Measurements from ENCODE around the gene GPAT2.
"Not testable (repeated sequence)": the region's sequence is repeated elsewhere in the genome, so short reads cannot be mapped to it uniquely, and the experiment has no call there.

GPAT2 gene, protein sequence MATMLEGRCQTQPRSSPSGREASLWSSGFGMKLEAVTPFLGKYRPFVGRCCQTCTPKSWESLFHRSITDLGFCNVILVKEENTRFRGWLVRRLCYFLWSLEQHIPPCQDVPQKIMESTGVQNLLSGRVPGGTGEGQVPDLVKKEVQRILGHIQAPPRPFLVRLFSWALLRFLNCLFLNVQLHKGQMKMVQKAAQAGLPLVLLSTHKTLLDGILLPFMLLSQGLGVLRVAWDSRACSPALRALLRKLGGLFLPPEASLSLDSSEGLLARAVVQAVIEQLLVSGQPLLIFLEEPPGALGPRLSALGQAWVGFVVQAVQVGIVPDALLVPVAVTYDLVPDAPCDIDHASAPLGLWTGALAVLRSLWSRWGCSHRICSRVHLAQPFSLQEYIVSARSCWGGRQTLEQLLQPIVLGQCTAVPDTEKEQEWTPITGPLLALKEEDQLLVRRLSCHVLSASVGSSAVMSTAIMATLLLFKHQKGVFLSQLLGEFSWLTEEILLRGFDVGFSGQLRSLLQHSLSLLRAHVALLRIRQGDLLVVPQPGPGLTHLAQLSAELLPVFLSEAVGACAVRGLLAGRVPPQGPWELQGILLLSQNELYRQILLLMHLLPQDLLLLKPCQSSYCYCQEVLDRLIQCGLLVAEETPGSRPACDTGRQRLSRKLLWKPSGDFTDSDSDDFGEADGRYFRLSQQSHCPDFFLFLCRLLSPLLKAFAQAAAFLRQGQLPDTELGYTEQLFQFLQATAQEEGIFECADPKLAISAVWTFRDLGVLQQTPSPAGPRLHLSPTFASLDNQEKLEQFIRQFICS

DNA sequence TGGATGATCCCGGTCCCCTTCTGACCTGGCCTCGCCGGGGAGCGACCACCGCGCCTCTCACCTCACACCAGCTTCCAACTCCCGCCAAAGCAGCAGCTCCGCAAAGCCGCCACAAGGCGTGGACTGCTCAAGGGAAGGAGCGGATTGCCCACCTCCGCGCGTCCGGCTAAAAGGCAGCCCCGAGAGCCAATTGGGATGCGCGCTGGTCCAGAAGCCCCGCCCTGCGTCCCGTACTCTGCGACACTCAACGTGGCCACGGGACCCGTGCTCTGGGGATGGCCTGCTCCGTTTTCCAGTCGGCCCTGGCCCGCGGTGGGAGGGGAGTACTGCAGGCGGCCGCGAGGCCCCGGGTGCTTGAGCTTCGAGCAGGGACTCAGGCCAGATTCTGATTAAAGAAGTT lies at the start of gene GPAT2:
TSS of gene GPAT2 (minus strand) at position 125 of the 400 bp plus-strand sequence. CDS start 2,557 bp downstream, outside the sequence.
- DNase-seq = not testable (repeated sequence)

DNA sequence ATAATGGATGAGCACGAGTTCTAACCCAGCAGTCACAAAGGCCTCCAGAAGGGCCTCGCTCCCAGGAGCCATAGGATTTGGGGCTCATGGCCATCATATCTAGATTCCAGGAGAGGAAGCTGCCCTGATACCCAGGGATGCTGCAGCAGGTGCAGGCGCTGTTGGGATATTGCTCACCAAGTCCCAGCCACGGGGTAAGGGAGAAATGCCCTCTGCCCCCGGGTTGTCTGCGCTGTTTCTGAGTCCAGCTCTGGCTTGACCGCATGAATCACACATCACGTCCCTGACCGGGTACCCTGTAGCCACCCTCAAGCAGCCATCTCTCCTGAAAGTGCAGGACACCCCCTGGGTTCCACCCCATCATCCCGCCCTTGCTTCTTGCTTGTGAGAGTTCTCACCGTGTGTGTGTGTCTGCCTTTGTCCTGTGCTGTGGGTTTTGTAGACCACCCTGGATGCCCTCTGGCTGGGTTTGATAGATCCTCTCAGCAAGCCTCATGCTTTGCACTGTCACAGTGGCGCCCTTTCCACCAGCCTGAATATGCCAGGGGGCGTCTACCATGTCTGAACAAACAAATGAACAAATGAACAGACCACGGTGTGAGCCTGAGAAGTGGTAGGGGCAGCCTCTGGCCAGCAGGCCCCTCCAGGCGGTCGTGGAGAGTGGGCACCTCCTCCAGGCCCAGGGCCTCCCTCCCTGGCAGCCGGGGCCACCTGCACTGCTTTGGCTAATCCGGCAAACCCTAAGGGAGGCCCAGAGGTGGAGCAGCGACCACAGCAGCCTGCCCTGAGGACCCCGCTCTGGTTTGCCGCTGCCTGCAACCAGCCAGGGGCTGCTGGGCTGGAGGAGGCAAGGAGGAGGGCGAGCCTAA lies 49.5 kb upstream of the GPAT2 start:
- no peak for DNase-seq

DNA sequence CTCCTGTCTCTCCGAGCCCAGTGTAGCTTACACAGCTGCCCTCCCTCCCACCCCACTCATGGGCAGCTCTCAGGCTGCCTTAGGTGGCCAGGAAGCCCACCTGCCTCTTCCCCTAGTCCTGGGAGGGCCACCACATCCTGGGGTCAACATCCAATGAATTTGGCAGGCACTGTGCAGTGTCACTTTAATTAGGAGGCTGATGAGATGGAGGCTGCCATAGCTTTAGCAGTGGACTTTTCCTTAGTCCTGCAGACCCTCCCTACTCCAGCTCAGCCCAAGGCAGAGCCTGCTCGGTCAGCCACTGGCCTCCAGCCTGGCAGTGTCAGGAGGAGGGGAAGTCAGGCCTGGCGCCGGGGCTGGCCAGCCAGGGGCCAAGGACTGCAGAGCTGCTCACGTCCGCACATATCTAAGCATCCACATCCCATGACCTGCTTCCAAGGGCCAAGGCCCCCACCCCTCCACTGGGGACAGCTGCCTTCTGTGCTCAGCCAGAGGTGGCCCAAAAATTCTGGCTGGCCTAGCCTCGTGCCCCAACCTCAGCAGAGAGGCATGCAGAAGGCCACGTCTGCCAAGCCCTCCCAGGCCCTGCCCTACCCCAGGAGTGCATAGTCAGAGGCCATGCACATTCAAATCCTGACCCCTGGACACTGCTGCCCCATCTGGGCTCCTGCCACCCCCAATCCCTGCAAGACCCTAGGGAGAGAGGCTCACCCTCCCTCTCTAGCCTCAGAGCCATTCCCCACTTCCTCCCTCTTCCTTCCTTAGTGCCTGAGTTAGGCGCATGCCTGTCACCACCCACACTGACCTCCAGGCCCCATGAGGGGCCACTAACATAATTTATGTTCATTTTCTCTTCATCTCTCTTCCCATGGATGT lies 48.6 kb upstream of the GPAT2 start:
- no peak for DNase-seq

DNA sequence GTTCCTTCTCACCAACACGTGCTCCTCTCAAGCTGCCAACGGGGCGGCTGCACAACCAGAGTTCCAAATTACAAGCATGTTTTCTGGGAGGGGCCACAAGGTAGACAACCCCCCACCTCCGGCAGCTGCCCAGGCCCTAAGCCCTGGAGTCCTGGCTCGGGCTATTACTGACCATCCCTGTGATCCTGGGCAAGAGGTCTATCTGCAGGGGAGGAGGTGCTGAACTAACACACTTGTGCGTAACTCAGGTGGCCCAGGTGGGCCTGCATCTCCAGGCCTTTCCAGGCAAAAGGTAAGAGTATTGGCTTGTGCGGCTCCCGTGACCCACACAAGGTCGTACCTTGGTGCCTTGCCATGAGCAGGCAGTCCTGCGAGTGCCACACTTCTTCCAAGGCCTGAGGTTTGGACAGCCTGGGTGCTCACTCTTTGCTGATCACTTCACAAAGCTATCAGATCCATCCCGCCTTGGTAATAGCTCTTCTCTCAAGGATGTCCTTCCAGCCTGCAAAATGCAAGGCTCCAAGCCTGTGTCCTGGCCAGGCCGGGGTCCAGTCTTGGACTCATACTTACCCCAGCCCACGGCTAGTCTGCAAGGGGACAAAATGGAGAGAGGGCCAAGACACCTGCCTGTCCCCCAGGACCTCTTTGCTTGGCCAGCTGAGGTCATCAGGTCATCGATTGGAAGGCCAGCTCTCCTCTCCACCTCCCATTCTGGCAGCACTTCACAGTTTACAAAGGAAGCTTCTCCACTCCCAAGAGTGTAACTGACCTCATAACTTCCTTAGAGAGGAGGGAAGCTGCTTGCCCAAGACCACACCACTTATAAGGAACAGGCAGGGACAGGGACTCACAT lies 47.7 kb upstream of the GPAT2 start:
- DNase-seq = no peak

DNA sequence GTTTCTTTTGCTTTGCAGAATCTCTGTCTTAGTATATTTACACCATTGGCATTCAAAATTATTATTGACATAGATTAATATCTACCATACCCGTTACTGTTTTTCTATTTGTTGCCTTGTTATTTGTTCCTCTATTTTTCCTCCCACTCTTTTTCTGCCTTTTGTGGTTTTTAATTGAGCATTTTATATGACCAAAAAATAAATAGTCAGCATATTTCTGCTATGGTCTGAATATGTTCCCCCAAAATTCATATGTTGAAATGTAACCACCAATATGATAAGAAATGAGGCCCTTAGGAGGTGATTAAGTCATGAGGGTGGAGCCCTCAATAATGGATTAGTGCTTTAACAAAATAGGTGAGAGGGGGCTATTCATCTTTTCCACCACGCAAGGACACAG lies 46.3 kb upstream of the GPAT2 start:
- DNase-seq = no peak

DNA sequence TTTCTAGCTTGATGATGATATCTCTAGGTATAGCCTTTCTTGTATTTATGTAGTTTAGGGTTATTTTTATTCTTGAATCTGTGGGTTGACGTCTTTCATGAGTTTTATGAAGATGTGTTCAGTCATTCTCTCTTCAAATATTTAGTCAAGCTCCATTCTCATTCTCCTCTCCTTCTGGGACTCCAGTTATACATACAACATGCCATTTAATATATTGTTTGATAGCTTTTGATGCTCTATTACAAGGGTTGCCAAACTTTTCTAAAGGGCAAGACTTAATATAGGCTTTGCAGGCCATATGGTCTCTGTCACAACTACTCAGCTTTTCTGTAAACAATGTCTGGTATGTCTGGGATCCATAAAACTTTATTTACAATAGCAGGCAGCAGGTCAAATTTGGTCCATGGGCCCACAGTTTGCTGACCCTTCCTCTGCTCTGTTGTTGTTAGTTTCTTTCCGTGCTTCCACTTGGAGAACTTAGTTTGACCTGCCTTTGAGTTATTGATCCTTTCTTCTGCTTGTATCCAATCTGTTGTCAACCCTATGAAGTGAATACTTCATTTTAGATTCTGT lies 40.6 kb upstream of the GPAT2 start:
- DNase-seq = no peak

DNA sequence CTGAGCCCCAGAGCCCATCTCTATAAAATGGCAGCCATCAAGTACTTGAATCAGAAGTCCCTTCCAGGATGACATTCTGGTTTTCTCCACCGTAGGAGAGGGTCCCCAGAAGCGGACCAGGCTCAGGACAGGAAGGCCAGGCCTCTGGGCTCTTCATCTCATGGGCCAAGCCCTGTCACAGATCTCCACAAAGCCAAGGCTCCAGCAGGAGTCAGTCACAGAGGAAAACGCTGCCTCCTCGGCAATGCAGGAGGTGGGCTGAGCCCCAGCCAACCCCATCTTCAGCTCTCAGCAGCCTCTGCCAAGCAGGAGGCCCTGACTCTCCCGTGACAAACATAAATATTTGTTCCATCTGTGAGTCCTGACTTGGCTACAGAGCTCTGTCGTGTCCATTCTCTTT lies 39.4 kb upstream of the GPAT2 start:
- no peak for DNase-seq

DNA sequence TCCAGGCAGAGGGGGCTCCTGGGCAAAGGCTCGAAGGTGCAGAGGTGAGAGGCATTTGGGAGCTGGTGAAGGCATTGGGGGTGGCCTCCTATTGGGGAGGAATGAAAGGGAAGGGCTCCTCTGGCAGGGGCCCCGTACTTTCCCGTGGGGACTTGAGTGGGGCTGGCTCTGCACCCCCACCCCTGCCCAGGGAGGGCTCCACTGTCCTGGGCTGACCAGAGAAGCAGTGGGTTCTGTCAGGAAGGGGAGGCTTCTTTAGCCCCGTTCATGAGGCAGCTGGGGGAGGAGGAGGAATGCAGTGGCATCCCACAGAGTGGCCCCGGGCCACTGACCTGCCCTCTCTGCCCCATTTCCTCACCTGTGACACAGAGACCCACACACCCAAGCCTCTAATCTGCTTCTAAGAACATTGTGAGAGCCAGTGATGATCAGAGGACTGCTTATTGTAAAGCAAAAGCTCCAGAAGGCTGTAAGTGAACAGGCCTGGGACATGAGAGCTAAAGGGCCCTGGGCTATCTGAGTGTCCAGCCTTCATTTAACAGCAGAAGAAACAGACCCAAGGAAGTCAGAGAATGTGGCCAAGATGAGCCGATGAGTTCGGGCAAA lies 38.6 kb upstream of the GPAT2 start:
- no peak for DNase-seq

DNA sequence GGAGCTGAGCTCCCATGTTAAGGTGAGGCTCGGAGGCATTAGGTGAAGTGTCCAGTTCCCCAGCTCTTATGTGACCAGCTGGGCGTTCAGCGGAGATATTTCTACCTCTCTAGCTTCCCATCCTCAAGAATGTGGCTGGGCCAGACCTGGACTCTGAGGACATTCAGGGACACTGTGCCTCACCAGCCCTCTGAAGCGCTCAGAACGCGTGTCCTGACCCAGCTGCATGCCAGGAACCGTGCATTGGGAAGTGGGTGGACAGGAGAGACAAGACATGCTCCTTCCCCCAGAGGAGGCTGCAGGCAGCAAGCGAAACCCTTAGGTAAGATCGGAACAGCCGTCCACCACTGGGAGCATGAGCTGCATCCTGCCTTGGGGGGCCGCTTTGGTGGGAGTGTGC lies 38.0 kb upstream of the GPAT2 start:
- DNase-seq = no peak

DNA sequence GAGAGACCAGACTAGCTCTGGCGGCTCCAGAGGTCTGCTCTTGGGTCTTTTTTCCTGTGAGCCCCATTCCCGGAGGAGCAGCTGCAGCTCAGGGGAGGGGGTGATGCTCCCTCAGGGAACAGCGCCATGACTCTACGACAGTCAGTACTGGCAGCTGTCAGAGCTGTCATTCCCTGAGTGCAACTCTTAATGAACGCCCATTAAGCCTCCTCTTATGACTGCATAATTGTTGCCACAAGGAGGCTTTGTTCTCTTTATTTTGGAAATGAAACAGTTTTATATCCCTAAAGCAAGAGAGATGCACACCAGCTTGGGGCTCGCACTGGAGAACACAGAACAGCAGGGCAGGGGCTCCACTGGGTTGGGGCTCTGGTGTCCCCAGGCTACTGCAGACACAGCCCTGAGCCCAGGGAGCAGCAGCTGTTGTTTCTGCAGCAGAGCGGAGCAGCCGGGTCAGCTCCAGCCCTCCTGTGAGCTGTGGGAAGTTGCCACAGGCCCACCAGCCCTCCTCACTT lies 37.3 kb upstream of the GPAT2 start:
- DNase-seq = not testable (repeated sequence)

DNA sequence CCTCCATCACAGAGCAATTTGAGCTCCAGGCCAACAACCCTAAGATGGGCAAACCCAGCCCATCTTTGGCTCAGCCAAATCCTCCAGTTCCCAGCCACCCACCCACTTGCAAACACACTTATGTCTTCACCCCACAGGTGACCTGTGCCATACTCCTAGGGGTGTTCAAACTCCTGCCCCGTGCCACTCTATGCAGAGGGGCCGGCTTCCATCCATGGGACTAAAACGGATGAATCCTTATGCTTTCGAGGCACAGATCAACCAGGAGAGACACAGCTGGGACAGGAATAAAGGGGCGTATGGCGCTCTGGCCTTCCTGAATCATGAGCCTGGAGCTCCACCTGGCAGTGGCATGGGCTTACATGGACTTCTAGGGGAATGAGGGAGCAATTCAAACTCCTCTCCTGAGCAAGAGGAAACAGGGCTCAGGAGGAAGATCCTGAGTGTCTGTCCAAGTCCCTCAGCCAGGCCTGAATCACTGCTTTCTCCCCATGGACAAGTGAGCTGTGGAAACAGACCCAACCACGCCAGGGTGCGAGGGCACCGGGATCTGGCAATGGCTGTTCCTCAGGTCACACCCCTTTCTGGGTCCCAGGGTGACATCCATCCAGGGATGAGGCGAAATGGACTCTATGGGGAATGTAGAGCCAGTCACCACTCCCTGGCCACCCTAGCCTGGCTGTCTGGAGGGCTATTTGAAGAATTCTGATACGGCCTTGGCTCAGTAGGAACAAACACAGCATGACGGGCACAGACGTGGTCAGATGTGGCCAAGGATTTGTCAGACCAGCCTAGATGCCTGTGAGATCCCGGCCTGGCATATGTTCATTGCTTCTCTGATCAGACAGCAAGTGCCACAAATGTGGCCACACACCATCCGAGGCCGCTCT lies 36.6 kb upstream of the GPAT2 start:
- not testable (repeated sequence) for DNase-seq

DNA sequence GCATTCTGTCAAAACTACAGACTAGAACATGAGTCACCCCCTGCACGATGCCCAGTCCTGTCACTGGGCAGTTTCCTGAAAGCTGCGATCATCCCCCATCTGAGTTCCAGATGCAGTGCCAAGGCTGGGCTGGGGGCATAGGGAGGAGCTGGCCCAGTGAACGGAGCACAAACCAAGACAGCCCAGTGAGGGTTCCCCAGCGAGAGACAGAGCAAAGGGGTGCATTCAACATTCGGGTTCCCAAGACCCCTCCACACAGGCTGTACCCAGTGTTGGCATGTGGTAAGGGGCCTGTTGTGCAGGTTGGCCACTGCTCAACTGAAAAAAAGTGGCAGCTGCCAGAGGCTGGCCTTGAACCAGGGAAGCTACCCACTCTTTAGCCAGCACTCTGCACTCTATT lies 35.6 kb upstream of the GPAT2 start:
- not testable (repeated sequence) for DNase-seq

DNA sequence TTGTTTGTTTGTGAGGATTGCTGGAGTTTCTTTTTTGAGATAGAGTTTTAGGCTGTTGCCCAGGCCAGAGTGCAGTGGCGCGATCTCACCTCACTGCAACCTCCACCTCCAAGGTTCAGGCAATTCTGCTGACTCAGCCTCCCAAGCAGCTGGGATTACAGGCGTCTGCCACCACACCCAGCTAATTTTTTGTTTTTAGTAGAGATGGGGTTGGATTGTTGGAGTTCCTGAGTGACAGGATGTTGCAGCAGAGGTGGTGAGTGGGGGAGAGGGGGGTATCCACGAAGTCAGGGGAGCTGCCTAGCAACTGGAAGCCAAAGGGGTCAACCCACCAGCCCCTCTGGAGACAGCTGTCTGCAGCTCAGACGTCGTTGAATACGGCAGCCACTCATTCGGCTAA lies 35.2 kb upstream of the GPAT2 start:
- not testable (repeated sequence) for DNase-seq

DNA sequence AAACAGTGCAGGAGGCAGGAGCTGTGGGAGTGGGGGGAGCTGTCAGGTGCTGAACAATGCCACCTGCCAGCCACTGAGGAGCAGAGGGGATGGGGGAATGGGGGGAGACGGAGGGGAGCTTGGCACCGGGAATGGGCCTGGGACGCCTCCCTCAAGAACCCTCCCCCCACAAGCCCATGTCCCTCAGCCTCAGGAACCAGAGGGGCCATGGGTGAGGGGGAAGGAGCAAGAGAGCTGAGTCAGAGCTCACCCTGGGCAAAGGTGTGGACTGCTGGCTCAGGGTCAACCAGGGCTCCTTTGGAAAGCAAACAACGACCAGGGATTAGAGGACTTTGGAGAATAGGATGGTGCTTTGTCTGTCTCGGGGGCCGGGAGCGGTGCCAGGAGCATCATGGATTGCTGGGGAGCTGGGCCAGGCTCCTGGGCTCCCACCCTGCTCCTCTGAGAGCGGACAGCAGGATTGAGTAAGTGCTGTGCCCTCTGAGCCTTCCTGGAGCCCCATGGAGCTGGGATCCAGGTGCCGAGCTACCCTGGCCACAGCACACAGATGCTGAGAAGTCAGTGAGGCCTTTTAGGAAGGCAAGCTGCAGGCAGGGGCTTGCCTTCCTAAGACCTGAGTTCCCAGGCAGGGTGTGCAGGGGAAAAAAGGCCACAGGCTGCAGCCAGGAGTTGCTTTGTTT lies 33.3 kb upstream of the GPAT2 start:
- DNase-seq = not testable (repeated sequence)

DNA sequence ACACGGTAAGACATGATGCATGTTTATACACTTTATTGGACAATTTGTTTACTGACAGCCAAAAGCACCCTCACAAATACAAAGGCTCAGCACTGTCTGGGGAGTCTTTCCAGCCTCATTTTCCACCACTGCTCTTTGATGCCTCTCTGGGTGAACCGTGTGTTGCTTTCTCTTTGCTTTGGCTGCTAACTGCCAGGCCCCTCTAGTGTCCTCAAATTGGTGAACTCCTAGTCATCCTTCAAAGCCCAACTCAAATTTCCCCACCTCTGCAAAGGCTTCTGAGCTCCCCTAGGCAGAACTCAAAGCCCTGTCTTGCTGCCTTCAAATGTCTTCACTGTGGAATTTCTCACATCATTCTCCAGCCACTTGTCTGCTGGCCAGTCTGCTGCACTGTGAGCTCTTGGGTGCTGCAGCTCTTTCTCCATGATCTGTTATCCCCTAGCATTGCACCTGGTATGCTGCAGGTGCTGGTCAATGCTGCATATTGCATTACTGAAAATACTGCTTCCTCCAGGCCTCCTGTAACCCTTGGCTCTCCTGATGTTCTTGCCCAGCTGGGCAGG lies 32.5 kb upstream of the GPAT2 start:
- not testable (repeated sequence) for DNase-seq

DNA sequence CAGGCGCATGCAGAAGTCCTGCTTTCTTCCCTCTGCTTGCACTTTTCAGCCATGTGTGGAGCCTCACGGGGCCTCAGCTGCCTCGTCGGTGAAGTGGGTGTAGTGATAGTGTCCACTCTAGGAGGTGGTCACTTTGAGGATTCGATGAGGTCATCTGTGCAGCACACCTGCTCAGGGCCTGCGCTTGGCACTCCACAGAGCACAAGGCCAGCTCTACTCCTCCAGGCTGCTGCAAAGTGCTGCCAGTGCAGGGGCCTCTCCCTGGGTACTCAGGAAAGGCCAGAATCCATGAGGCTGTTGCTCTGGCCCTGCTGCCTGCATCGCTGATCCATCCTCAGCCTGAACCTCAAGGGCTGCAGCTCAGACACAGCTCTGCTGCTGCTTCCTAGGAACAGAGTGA lies 31.8 kb upstream of the GPAT2 start:
- not testable (repeated sequence) for DNase-seq

DNA sequence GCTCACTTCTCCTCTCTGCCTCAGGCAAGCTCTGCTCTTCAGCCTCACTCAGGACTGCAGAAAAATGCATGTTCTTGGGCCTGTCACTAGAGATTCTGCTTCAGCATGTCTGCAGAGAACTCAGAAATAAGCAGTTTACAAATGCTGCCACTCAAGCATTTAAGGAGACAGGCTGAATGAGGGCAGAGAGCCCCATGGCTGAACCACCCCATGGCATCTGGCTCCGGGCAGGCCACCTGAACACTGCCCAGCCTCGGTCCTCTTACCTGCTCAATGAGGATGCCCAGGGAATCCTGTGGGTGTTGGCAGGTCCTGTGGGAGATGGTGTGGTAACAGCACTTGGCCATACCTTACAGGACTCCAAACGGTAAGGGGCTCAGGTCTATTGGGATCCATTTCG lies 31.2 kb upstream of the GPAT2 start:
- not testable (repeated sequence) for DNase-seq

DNA sequence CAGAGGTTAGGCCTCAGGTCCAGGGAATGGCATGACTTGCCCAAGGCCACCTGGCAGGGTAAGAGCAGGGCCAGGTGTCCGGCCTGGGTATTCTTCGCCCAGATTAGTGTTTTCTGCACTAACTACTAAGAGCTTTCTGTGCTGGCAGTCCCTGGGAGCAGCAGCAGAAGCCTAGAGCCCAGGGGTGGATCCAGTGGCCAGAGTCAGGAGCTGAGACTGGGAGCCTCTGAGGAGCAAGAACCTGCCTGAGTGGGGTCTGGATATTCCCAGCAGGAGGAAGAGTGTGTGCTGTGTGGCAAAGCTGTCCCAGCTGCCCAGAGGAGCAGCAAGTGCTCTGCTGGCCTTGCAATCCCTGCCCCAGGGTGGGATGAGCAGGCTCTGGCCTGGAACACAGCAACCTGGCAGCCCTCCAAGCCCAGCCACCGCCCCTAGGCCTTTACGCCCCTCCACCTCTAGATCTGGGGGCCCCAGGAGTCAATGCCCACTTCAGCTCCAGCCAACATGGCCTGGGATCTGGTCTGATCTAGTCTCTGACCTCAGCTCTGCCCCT lies 30.7 kb upstream of the GPAT2 start:
- no peak for DNase-seq

Measured in activated naive CD4-positive, alpha-beta T cell treated with Interleukin-2 at 50 U/mL for 16 hours (primary cell).